ENCODE measurements around the gene METTL9. TPM values are rescaled to one million over a fixed set of nuclear protein-coding genes. Genes with fewer than 3 reads are reported as not detected.

METTL9 gene
- total and polyA plus RNA-seq, 3 donors from 2014 or later: 42.4 to 77.5 (median 70.5) TPM

DNA sequence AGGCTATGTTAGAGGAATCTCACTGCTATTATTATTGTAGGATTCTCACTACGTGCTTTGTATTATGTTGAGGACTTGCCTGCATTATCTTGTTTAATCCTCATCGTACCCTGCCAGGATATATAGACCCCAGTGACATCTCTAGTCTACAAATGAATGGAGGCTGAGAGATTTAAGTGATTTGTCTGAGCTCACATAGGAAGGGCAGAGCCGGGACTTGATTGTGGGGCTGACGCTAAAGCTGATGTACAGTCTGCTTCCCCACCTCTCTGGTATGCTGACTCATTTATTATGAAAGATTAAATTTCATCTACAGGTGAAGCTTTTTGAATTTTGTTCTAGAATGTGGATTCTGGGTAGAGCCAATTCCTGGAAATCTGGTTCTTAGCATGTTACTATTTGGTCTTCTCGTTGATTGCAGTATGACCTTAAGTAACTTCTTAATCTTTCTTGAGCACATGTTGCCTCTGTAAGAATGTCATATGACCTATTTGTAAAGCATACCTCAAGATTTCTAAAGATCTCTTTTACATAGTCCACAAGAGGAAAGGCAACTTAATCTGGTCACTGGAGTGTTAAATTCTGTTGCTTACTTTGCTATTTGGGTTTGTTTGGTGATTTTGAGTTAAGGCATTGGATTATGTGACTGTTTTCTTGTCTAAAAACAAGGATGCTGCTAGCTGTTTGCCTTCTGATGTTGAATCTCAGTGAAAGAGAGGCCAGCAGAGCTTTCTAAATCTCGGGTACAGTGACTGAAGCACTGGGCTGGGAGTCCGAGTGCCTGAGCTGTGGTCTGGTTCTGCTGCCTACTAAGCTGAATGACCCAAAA, 12.4 kb downstream of the METTL9 start:
- TF ChIP-seq, protein P1, sequence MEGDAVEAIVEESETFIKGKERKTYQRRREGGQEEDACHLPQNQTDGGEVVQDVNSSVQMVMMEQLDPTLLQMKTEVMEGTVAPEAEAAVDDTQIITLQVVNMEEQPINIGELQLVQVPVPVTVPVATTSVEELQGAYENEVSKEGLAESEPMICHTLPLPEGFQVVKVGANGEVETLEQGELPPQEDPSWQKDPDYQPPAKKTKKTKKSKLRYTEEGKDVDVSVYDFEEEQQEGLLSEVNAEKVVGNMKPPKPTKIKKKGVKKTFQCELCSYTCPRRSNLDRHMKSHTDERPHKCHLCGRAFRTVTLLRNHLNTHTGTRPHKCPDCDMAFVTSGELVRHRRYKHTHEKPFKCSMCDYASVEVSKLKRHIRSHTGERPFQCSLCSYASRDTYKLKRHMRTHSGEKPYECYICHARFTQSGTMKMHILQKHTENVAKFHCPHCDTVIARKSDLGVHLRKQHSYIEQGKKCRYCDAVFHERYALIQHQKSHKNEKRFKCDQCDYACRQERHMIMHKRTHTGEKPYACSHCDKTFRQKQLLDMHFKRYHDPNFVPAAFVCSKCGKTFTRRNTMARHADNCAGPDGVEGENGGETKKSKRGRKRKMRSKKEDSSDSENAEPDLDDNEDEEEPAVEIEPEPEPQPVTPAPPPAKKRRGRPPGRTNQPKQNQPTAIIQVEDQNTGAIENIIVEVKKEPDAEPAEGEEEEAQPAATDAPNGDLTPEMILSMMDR (IDR thresholded peaks at IDR 0.05): no peak
- H3K4me3 ChIP-seq: no peak overlapping the region
- no peak for DNase-seq
- peaks cover 10% of the 10 kb centered on the region for H3K4me1 ChIP-seq
- intact Hi-C loops (cut with DNase I; ENCODE audit: low total_unique reads): no loop called here
- H3K9me3 ChIP-seq: no peaks in the 10 kb centered on the region
- H3K27ac ChIP-seq: no peak overlapping the region
- no peaks in the 10 kb centered on the region for H3K36me3 ChIP-seq (ENCODE audit: low read depth, missing control alignments)
- no peaks in the 10 kb centered on the region for H3K27me3 ChIP-seq
- WGBS, 2 donors: 39 to 50% methylated on average over 7 of the region's 7 CpGs

DNA sequence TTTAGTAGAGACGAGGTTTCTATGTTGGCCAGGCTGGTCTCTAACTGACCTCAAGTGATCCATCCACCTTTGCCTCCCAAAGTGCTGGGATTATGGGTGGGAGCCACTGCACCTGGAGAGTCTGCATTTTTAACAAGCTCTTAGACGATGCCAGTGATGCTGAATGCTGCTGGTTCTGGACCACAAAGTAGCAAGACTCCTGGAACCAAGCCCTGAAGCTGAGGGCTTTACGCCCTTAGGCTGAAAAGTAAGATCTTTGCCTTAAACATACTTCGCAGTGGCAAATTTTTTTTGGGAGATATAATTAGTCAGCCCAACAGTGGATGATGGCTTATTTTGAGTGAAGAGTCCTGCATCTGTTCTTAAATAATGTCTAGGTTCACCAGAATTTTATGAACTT, 14.0 kb downstream of the METTL9 start:
- DNase-seq: no peak
- H3K36me3 ChIP-seq (ENCODE audit: low read depth, missing control alignments): no peaks in the 10 kb centered on the region
- 90 to 92% methylated on average over 4 of the region's 4 CpGs for WGBS, 2 donors
- intact Hi-C loops (cut with DNase I; ENCODE audit: low total_unique reads): no loop called here
- no peak overlapping the region for H3K4me3 ChIP-seq
- no peaks in the 10 kb centered on the region for H3K9me3 ChIP-seq
- no peak overlapping the region for H3K27ac ChIP-seq
- H3K27me3 ChIP-seq: no peaks in the 10 kb centered on the region
- peaks cover 10% of the 10 kb centered on the region for H3K4me1 ChIP-seq
- TF ChIP-seq, protein P1 (IDR thresholded peaks at IDR 0.05): no peak
- no peak for TF ChIP-seq POLR2A (IDR thresholded peaks at IDR 0.05)

DNA sequence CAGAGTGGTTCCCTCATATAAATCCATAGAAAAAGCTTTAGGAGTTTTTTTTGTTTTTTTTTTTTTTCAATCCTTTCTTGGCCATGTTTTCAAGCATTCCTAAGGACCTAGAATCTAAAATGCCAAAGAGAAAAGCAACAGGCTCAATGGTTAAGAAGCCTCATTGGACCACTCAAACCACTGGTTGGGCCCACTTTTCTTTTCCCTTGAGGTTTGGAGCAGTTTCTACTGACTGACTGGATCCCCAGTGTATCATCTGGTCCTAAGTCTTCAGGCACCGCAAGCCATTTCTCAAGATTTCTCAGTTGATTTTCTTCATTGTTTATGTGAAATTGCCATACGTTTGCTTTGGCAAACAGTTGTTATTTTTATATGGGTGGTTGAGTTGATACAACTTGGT, 14.4 kb downstream of the METTL9 start:
- 87 to 98% methylated on average over 2 of the region's 2 CpGs for WGBS, 2 donors
- peaks cover 10% of the 10 kb centered on the region for H3K4me1 ChIP-seq
- H3K27ac ChIP-seq: no peak overlapping the region
- intact Hi-C loops (cut with DNase I; ENCODE audit: low total_unique reads): no loop called here
- no peaks in the 10 kb centered on the region for H3K36me3 ChIP-seq (ENCODE audit: low read depth, missing control alignments)
- no peaks in the 10 kb centered on the region for H3K9me3 ChIP-seq
- DNase-seq: no peak
- no peak for TF ChIP-seq POLR2A (IDR thresholded peaks at IDR 0.05)
- TF ChIP-seq, protein P1 (IDR thresholded peaks at IDR 0.05): no peak
- H3K4me3 ChIP-seq: no peak overlapping the region
- no peaks in the 10 kb centered on the region for H3K27me3 ChIP-seq

DNA sequence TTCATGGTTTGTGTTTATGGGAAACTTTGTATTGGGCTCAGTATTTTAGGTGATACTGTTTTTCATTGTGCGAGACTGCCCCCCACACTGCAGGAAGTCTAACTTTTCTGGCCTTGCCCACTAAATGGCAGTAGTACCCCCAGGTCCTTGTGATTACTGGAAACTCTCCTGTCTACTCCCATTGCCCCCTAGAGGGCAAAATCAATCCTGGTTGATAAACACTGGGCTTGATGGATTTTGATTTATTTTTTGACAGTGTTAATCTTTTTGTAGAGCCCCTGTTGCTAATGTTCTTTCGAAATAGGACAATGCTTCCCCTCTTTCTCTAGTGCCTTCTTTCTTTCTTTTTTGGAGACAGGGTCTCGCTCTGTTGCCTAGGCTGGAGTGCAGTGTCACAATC, 15.5 kb downstream of the METTL9 start:
- 92 to 96% methylated on average over 3 of the region's 3 CpGs for WGBS, 2 donors
- intact Hi-C loops (cut with DNase I; ENCODE audit: low total_unique reads): no loop called here
- Histone ChIP-seq H3K4me1 (peaks cover 10% of the 10 kb centered on the region), H3K27me3 (no peaks in the 10 kb centered on the region), H3K27ac (no peak overlapping the region), H3K4me3 (no peak overlapping the region), H3K36me3 (ENCODE audit: low read depth, missing control alignments) (no peaks in the 10 kb centered on the region), H3K9me3 (no peaks in the 10 kb centered on the region)
- DNase-seq: no peak
- TF ChIP-seq, protein P1 (IDR thresholded peaks at IDR 0.05): no peak
- TF ChIP-seq POLR2A (IDR thresholded peaks at IDR 0.05): no peak

DNA sequence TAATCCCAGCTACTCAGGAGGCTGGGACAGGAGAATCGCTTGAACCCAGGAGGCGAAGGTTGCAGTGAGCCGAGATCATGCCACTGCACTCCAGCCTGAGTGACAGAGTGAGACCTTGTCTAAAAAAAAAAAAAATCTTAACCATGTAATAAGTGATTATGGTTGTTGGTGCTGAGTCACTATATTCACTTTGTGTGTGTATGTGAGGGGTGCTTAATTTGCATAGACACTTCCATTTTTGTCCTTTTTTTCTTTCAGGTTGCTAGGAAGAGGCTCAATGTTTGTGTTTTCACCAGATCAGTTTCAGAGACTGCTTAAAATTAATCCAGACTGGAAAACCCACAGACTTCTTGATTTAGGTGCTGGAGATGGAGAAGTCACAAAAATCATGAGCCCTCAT, 18.2 kb downstream of the METTL9 start:
- WGBS, 2 donors: 90 to 96% methylated on average over 3 of the region's 3 CpGs
- intact Hi-C loops (cut with DNase I; ENCODE audit: low total_unique reads): no loop called here
- no peaks in the 10 kb centered on the region for H3K36me3 ChIP-seq (ENCODE audit: low read depth, missing control alignments)
- no peak for DNase-seq
- TF ChIP-seq, protein P1 (IDR thresholded peaks at IDR 0.05): no peak
- TF ChIP-seq POLR2A (IDR thresholded peaks at IDR 0.05): no peak
- H3K4me1 ChIP-seq: no peaks in the 10 kb centered on the region
- H3K27me3 ChIP-seq: no peaks in the 10 kb centered on the region
- no peak overlapping the region for H3K27ac ChIP-seq
- no peak overlapping the region for H3K4me3 ChIP-seq
- no peaks in the 10 kb centered on the region for H3K9me3 ChIP-seq
